Cardiac muscle cell (in vitro differentiated cells and primary cell): ENCODE results near the gene TTC33. TPM values are rescaled to one million over a fixed set of nuclear protein-coding genes. Genes with fewer than 3 reads are reported as not detected.

Source experiments
- DNase-seq, 2 donors: peaks; one replicate each; pipeline versions ENCODE4 v3.0.0 to v3.0.0-alpha.2; 2010 to 2017; ENCODE audit warnings: low read depth in 1 of 2, low spot score in 1 of 2
- H3K27ac ChIP-seq: fragments of 200-600 bp; sonication (generic); 2 replicates; pipeline ENCODE4 v1.5.1; 2016
- H3K27me3 ChIP-seq: fragments of 200-600 bp; sonication (generic); 2 replicates; pipeline ENCODE4 v1.6.0; 2016; ENCODE audit warnings: control low read depth
- H3K36me3 ChIP-seq: fragments of 200-600 bp; sonication (generic); 2 replicates; pipeline ENCODE4 v1.5.1; 2016; ENCODE audit warnings: control low read depth
- H3K4me1 ChIP-seq: fragments of 200-600 bp; sonication (generic); 2 replicates; pipeline ENCODE4 v1.8.1; 2017; ENCODE audit warnings: low read depth, mild to moderate bottlenecking, mixed run types
- H3K4me3 ChIP-seq: fragments of 200-600 bp; sonication (generic); 2 replicates; pipeline ENCODE4 v1.5.1; 2016; ENCODE audit warnings: mild to moderate bottlenecking
- H3K9me3 ChIP-seq: fragments of 200-600 bp; sonication (generic); 2 replicates; pipeline ENCODE4 v1.5.1; 2017; ENCODE audit warnings: low read depth, mild to moderate bottlenecking, control low read depth
- polyA plus RNA-seq: library from polyadenylated mRNA; unstranded; fragments of >200 nt; fragmentation: Nextera tagmentation; extraction: Ambion mirVana; gene quantifications from 2 replicates; pipeline ENCODE4 v1.2.1, GENCODE V29; 2016
- total RNA-seq: library from RNA; depleted of rRNA; stranded (reverse); fragments of >200 nt; gene quantifications from 2 replicates; pipeline ENCODE4 v1.2.3, GENCODE V29; 2016
- TF ChIP-seq, protein P1 (sequence below): IDR thresholded peaks from 2 replicates; pipeline ENCODE4 v1.5.1; 2012; ENCODE audit warnings: low read depth, mild to moderate bottlenecking, low read length

The TTC33 gene
- total and polyA plus RNA-seq, 2 experiments from 2014 or later = 16.3 to 46.7 TPM

DNA sequence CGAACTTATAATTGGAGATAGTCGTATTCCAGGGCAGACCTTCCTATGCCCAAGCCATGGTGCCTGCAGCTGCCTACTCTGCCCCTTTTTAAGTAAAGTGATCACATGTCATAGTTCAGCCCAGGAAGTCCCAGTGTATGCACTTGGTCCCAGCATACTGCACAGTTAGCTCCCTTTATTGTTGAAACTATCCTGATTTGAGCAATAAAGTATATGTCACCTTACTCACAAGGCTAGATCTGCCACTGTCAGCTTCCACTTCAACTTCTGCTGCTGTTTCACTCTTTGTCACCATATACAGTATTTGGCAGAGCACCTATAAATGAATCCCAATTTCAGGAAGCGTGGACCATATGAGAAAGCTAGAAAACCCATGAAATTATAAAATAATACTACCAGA lies 179.8 kb downstream of the TTC33 start:
- H3K36me3 ChIP-seq = no peaks in the 10 kb centered on the region
- DNase-seq = no peak
- no peaks in the 10 kb centered on the region for H3K9me3 ChIP-seq
- TF ChIP-seq, protein P1, sequence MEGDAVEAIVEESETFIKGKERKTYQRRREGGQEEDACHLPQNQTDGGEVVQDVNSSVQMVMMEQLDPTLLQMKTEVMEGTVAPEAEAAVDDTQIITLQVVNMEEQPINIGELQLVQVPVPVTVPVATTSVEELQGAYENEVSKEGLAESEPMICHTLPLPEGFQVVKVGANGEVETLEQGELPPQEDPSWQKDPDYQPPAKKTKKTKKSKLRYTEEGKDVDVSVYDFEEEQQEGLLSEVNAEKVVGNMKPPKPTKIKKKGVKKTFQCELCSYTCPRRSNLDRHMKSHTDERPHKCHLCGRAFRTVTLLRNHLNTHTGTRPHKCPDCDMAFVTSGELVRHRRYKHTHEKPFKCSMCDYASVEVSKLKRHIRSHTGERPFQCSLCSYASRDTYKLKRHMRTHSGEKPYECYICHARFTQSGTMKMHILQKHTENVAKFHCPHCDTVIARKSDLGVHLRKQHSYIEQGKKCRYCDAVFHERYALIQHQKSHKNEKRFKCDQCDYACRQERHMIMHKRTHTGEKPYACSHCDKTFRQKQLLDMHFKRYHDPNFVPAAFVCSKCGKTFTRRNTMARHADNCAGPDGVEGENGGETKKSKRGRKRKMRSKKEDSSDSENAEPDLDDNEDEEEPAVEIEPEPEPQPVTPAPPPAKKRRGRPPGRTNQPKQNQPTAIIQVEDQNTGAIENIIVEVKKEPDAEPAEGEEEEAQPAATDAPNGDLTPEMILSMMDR = no peak
- H3K4me1 ChIP-seq = no peaks in the 10 kb centered on the region
- no peak overlapping the region for H3K27ac ChIP-seq
- H3K27me3 ChIP-seq = no peaks in the 10 kb centered on the region
- no peak overlapping the region for H3K4me3 ChIP-seq

DNA sequence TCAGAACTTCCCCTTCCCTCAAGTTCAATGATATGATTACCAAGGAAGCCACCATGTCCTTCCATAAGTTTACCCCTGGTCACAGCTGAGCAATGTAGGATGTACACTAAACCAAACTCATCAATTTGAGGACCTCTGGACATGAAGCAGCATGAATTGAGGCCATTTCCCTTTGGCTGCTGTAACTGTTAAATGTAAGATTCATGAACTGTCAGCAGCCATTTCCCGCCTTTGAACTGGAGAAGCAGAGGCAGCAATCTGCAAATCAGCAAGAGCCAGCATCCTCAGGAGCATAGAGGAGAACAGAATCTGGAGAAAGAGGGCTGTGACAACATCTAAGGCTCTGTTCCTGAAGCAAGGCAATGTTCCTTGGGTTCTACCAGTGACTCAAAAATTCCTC lies 180.3 kb downstream of the TTC33 start:
- TF ChIP-seq, protein P1 = no peak
- H3K36me3 ChIP-seq = no peaks in the 10 kb centered on the region
- no peak overlapping the region for H3K27ac ChIP-seq
- H3K27me3 ChIP-seq = no peaks in the 10 kb centered on the region
- no peak for DNase-seq
- no peaks in the 10 kb centered on the region for H3K9me3 ChIP-seq
- no peak overlapping the region for H3K4me3 ChIP-seq
- H3K4me1 ChIP-seq = no peaks in the 10 kb centered on the region

DNA sequence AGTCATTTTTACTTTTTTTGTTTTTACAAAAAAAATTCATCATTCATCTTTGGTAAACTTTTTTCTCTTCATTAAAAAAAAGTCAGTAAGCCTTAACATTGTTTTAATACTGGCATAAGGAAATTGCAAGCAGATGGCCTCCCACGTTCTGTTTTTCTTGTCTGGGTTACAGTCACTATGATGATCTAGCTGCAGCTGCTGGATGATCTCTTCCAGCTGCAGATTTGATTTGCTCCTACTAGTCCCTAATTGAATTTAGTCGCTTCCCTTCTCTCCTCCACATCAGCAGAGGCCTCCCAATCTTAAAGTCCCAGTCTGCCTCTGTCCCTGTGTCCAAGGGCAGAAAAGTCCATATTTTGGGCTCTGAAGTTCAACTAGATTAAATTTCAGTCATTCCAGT lies 182.8 kb downstream of the TTC33 start:
- DNase-seq = peak in 1 of 2 donors; percentile 73
- Histone ChIP-seq H3K27me3 (no peaks in the 10 kb centered on the region), H3K27ac (no peak overlapping the region), H3K9me3 (no peaks in the 10 kb centered on the region), H3K36me3 (no peaks in the 10 kb centered on the region), H3K4me3 (no peak overlapping the region), H3K4me1 (no peaks in the 10 kb centered on the region)
- TF ChIP-seq, protein P1 = no peak

DNA sequence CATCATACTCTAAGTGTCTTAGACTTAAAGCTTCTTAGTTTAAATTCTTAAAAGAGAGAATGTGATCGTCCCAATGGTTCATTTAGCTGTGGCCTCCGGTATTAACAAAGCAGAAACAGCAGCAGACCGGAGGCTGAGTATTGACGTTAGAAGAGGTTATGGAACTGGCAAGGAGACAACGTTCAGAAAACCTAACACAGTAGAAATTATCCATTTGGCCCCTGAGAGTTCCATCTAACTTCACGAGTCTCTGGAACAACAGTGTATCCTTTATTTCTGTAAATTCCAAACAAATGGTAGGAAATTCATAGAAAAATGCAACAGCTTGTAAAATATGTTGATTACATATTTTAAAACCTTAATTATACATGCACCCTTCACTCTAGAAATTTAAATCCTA lies 183.4 kb downstream of the TTC33 start:
- Histone ChIP-seq H3K4me1 (no peaks in the 10 kb centered on the region), H3K27me3 (no peaks in the 10 kb centered on the region), H3K9me3 (no peaks in the 10 kb centered on the region), H3K27ac (no peak overlapping the region), H3K36me3 (no peaks in the 10 kb centered on the region), H3K4me3 (no peak overlapping the region)
- peak in 1 of 2 donors; percentile 26 for DNase-seq
- TF ChIP-seq, protein P1 = no peak

DNA sequence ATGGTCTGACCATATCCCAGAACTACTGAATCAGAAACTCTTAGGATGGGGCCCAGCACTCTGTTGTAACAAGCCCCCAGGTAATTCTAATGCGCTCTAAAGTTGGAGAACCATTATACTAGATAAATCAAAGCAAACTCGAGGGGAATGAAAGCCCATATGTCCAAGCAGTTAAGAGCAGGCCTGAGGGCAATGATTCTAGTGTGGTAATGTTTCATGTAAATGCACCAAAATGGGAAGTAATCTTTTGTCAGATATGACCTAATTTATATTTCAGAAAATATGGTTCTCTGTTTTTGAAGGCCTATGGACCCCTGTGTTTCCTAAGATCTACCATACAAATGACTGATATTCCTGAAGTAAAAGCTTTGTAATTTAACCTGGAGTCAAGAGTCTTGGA lies 184.0 kb downstream of the TTC33 start:
- Histone ChIP-seq H3K9me3 (no peaks in the 10 kb centered on the region), H3K36me3 (no peaks in the 10 kb centered on the region), H3K27me3 (no peaks in the 10 kb centered on the region), H3K27ac (no peak overlapping the region), H3K4me3 (no peak overlapping the region), H3K4me1 (no peaks in the 10 kb centered on the region)
- DNase-seq = no peak
- TF ChIP-seq, protein P1 = no peak
